HL-60/S4 treated with retinoic acid at 250 ng/mL for 4 days and 3 days (cell line): ENCODE results near the gene IL15.
"Not testable (repeated sequence)": the region's sequence is repeated elsewhere in the genome, so short reads cannot be mapped to it uniquely, and the experiment has no call there.

Experiments used
- in situ Hi-C: fragments of 300-500 bp; cut with MboI; formaldehyde crosslinking; loops from 2 replicates; pipeline ENCODE4 v1.7.0; 2022; ENCODE audit warnings: low sequenced_read_pairs

The IL15 gene

GRCh38 chr4:141636082-141636770, at the start of gene IL15:
Gene IL15, plus strand, starts transcription at chr4:141636583. Its CDS starts 82,882 bp downstream, at chr4:141719465.
- in situ Hi-C loops: no loop called here

- in situ Hi-C loops: no loop called here
Measured at GRCh38 chr4:141587897-141588296, 48.5 kb upstream of the IL15 start.

- in situ Hi-C loops: no loop called here
Measured at GRCh38 chr4:141595531-141595930, 40.9 kb upstream of the IL15 start.

GRCh38 chr4:141599853-141600252, 36.5 kb upstream of the IL15 start:
- in situ Hi-C loops: no loop called here

GRCh38 chr4:141604683-141605082, 31.7 kb upstream of the IL15 start:
- in situ Hi-C loops: not testable (repeated sequence)

- in situ Hi-C loops: no loop called here
Measured at GRCh38 chr4:141605425-141605856, 30.9 kb upstream of the IL15 start.

- in situ Hi-C loops: no loop called here
Measured at GRCh38 chr4:141609243-141609642, 27.1 kb upstream of the IL15 start.

GRCh38 chr4:141610365-141610764, 26.0 kb upstream of the IL15 start:
- in situ Hi-C loops: no loop called here

- in situ Hi-C loops: no loop called here
Measured at GRCh38 chr4:141614878-141615586, 21.4 kb upstream of the IL15 start.

GRCh38 chr4:141615587-141615918, 20.8 kb upstream of the IL15 start:
- in situ Hi-C loops: not testable (repeated sequence)

GRCh38 chr4:141620715-141621114, 15.7 kb upstream of the IL15 start:
- in situ Hi-C loops: no loop called here

- in situ Hi-C loops: no loop called here
Measured at GRCh38 chr4:141625023-141625422, 11.4 kb upstream of the IL15 start.

- in situ Hi-C loops: no loop called here
Measured at GRCh38 chr4:141630854-141631253, 5.5 kb upstream of the IL15 start.

- in situ Hi-C loops: no loop called here
Measured at GRCh38 chr4:141635736-141636081, 674 bp upstream of the IL15 start.

- in situ Hi-C loops: no loop called here
Measured at GRCh38 chr4:141636771-141637460, 533 bp downstream of the IL15 start.

GRCh38 chr4:141637565-141637964, 1.2 kb downstream of the IL15 start:
- in situ Hi-C loops: no loop called here

GRCh38 chr4:141638230-141638629, 1.8 kb downstream of the IL15 start:
- in situ Hi-C loops: no loop called here

- in situ Hi-C loops: no loop called here
Measured at GRCh38 chr4:141640696-141641095, 4.3 kb downstream of the IL15 start.

GRCh38 chr4:141642063-141642462, 5.7 kb downstream of the IL15 start:
- in situ Hi-C loops: no loop called here

- in situ Hi-C loops: no loop called here
Measured at GRCh38 chr4:141642711-141643110, 6.3 kb downstream of the IL15 start.

- in situ Hi-C loops: no loop called here
Measured at GRCh38 chr4:141643557-141643956, 7.2 kb downstream of the IL15 start.
